GM12891 (cell line): ENCODE results near the gene FCHO2.

Experiments
- DNase-seq: peaks from one replicate; pipeline ENCODE4 v3.0.0; 2011; ENCODE audit warnings: low spot score; ENCODE audit not compliant: insufficient read length
- FAIRE-seq: peaks from 2 replicates; lab custom pipeline; 2011; peaks lifted over from hg19 to GRCh38; lab: Jason Lieb, UNC
- PAX5 ChIP-seq: IDR thresholded peaks from 2 replicates; pipeline ENCODE4 v1.6.1; 2011; ENCODE audit warnings: low read length, moderate library complexity, mild to moderate bottlenecking; ENCODE audit not compliant: insufficient read depth, severe bottlenecking
- POLR2A ChIP-seq: IDR thresholded peaks from 2 replicates; pipeline ENCODE4 v1.6.1; 2011; ENCODE audit warnings: low read depth, low read length, control low read depth
- POLR2AphosphoS5 ChIP-seq: IDR thresholded peaks from 2 replicates; pipeline ENCODE4 v1.6.1; 2011; ENCODE audit warnings: low read depth, low read length, control low read depth
- POU2F2 ChIP-seq: IDR thresholded peaks from 2 replicates; pipeline ENCODE4 v1.6.1; 2011; ENCODE audit warnings: low read depth, mild to moderate bottlenecking, control low read depth, low read length, moderate library complexity
- SPI1 ChIP-seq: IDR thresholded peaks from 2 replicates; pipeline ENCODE4 v1.6.1; 2011; ENCODE audit warnings: low read depth, low read length, control low read depth
- TAF1 ChIP-seq: IDR thresholded peaks from 2 replicates; pipeline ENCODE4 v1.6.1; 2011; ENCODE audit warnings: low read depth, low read length, control low read depth

Gene FCHO2

GRCh38 chr5:72936893-72937292, 18.9 kb upstream of the FCHO2 start:
- TF ChIP-seq POU2F2, result no peak
- no peak for TF ChIP-seq PAX5
- no peak for TF ChIP-seq SPI1
- TF ChIP-seq POLR2A, result no peak
- TF ChIP-seq TAF1, result no peak
- no peak for TF ChIP-seq POLR2AphosphoS5
- FAIRE-seq (no peak), DNase-seq (no peak)

- no peak for TF ChIP-seq POLR2AphosphoS5
- no peak for TF ChIP-seq POLR2A
- TF ChIP-seq SPI1, result peak; percentile 79
- no peak for TF ChIP-seq PAX5
- no peak for FAIRE-seq
- DNase-seq, result no peak
Observed at GRCh38 chr5:72937517-72938061, 18.3 kb upstream of the FCHO2 start.

GRCh38 chr5:72938206-72938605, 17.6 kb upstream of the FCHO2 start:
- no peak for FAIRE-seq
- no peak for DNase-seq
- TF ChIP-seq SPI1, result no peak
- no peak for TF ChIP-seq TAF1
- TF ChIP-seq POU2F2, result no peak
- no peak for TF ChIP-seq POLR2AphosphoS5
- TF ChIP-seq PAX5, result no peak
- no peak for TF ChIP-seq POLR2A

GRCh38 chr5:72940082-72940481, 15.8 kb upstream of the FCHO2 start:
- TF ChIP-seq PAX5, result no peak
- no peak for TF ChIP-seq POLR2A
- no peak for TF ChIP-seq TAF1
- TF ChIP-seq POLR2AphosphoS5, result no peak
- no peak for TF ChIP-seq SPI1
- no peak for TF ChIP-seq POU2F2
- FAIRE-seq, result no peak

GRCh38 chr5:72943307-72943706, 12.5 kb upstream of the FCHO2 start:
- FAIRE-seq, result no peak
- no peak for TF ChIP-seq PAX5
- no peak for DNase-seq

More at GRCh38 chr5:72940082-72940481, 15.8 kb upstream of the FCHO2 start:
- no peak for DNase-seq

GRCh38 chr5:72947498-72947897, 8.3 kb upstream of the FCHO2 start:
- TF ChIP-seq POU2F2, result no peak
- TF ChIP-seq PAX5, result no peak
- no peak for TF ChIP-seq SPI1
- no peak for TF ChIP-seq POLR2AphosphoS5
- no peak for TF ChIP-seq POLR2A
- no peak for TF ChIP-seq TAF1
- DNase-seq (no peak), FAIRE-seq (no peak)

- FAIRE-seq, result no peak
- no peak for DNase-seq
- TF ChIP-seq POU2F2 (no peak), POLR2A (no peak), SPI1 (no peak), POLR2AphosphoS5 (no peak), TAF1 (no peak), PAX5 (no peak)
Observed at GRCh38 chr5:72949481-72949880, 6.4 kb upstream of the FCHO2 start.

- TF ChIP-seq PAX5 (no peak), TAF1 (no peak), POLR2AphosphoS5 (no peak), SPI1 (no peak), POU2F2 (no peak), POLR2A (no peak)
- DNase-seq, result no peak
- no peak for FAIRE-seq
Observed at GRCh38 chr5:72951671-72952468, 4.0 kb upstream of the FCHO2 start.

- FAIRE-seq (no peak), DNase-seq (no peak)
- TF ChIP-seq POLR2A (no peak), POLR2AphosphoS5 (no peak), TAF1 (no peak), SPI1 (no peak), PAX5 (no peak)
Observed at GRCh38 chr5:72954389-72954788, 1.5 kb upstream of the FCHO2 start.
